ENCODE measurements around the gene EXOC7. TPM values are rescaled to one million over a fixed set of nuclear protein-coding genes. Genes with fewer than 3 reads are reported as not detected.

Gene EXOC7
- total RNA-seq, 1 donor from 2014 or later: 93.3 TPM

DNA sequence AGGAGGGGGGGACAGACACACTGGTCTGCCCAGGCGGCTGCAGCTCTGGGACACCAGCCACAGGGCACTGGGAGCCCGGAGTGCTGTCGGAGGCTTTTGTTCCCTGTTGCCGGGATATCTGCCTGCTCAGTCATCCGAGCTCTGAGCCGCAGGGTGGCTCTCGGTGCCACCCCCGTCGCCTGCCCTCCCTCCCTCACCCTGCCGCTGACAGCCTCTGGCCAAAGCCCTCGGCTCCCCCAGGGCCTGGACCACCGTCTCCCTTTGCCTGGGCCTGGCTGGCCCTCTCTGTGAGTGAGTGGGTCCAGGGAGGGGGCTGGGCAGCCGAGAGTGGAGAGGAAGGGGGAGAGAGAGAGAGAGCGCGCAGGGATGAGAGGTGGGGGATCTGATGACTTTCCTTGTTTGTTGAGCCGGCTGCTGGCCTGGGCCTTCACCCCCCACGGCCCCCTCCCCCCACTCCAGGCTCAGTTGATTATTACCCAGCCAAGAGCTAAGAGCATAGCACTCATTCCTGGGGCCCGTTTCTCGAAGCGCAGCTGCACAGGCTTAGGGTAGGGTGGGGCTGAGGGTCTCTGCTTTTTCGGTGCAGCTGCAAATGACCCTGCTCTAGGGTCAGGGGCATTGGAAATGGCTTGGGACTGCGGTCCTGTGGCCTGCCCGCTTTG lies 34.8 kb upstream of the EXOC7 start:
- DNase-seq: peak; percentile 35

DNA sequence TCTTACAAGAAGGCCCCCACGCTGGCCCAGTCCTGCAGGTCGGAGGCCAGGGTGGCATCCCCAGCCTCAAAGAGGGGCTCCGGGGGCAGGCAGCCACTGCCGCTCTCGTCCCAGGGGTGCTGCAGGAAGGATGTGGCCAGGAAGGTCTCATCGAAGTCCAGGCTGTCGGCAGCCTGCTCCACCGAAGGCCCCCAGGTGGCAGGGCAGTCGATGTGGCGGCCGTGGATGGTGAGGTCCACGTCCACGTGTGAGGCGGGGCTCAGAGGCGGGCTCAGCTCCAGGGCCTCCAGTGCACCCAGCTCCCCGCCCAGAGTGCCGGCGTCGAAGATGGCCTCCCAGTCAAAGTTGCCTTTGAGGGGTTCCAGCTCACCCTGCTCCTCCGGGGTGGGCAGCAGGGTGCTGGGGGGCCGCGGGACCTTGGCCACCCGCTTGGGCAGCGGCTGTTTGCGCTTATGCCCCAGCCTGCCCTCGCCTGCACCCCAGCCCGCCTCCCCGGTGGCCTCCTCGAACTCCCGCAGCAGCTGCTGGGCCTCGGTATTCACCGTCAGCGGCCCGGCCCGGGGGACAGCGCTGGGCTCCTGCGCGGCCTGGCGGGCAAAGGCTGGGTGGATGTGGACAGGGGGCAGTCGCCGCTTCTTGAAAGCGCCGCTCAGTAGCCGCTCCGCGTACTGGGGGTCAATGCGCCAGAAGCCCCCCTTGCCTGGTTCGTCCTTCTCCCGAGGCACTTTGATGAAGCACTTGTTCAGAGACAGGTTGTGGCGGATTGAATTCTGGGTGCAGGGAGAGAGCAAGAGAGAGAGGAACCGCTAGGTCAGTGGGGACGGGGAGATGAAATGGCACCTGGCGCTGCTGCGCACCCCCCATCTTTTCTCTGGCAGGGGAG lies 34.0 kb upstream of the EXOC7 start:
- DNase-seq: no peak

- no peak for DNase-seq
These were observed 33.4 kb upstream of the EXOC7 start for GRCh38 chr17:76137001-76137350.

DNA sequence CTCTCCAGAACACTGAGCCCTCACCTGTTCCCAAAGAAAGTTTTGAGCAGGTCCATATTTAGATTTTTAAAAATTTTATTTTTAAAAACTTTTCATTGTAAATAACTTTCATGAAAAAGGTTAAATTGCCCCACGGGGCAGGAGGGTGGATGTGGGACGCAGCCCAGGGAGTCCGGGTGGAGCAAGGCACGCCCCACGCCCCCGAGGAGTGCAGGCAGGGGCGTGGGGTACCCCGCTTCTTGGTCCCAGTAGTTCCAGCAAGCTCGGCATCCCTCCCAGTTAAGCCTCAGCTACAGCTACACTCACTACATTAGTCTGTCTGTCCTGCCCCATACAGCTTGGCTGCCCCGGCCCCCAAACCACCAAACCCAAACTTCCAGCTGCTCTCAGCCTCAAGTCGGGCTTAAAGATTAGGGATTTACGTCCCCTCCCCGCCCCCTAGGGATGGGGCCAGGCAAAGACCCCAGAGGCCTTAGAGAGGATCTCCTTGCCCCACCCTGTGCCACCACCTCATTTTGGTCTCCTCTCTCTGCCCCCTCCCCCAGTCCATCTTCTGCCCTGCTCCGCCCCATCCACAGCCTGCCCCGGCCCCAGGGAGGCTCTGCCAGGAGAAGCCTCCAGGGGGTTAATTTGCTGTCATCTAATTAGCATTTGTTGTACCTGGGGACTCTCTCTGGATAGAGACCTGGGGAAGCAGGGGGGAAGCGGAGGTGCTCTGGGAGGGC lies 32.9 kb upstream of the EXOC7 start:
- no peak for DNase-seq

DNA sequence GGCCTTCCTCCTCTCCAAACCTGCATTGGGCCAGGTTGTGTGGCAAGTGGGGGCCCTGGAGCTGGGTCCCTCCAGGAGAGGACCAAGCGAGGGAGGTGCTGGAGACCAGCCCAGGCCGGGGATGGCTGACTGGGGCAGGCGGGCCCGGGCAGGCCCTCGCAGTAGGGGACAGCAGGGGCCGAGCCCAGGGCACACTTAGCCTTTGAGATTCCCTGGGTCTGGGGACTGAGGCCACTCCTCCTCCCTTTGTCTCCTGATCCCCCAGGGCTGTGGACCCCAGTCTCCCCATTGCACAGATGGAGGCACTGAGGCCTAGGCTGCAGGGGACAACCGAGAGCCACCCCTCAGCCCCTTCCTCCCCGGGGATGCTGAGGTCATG lies 32.2 kb upstream of the EXOC7 start:
- no peak for DNase-seq

DNA sequence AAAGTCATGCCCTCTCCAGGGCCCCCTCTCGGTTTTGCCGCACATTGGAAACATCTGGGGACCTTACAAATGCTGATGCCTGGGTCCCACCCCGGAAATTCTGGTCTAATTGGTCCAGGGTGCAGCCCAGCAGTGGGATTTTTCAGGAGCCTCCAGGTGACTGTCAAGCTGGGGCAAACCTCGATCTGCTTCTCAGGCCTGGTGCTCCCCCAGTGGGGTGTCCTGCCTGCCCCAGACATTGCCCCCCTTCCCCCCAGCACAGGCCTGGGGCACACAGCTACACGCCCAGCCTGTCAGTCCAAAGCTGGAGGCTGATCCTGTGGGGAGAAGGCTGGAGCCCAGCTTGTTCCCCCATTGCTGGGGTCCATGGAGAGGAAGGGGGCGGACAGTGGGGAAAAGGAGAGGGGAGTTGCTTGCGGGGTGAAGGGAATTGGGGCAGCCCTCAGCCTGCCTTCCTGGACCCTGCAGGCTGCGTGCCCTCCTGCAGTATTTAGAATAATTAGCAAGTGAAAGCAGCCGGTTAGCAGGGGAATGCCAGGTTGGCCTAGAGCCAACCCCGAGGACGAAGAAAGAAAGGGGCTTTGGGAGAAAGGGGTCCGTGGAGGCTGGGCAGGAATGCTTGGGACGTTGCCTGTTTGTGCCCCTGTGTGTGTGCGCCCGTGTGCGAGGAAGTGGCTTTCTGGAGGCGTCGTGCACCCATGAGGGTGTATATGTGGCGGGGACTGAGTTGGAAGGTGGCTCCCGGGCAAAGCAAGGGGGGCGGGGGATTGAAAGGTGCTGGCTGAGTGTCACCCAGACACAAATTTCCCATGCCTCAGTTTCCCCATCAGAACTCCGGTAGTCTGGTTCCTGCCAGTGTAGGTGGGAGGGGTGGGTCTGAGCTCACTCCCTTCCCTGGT lies 31.6 kb upstream of the EXOC7 start:
- no peak for DNase-seq

DNA sequence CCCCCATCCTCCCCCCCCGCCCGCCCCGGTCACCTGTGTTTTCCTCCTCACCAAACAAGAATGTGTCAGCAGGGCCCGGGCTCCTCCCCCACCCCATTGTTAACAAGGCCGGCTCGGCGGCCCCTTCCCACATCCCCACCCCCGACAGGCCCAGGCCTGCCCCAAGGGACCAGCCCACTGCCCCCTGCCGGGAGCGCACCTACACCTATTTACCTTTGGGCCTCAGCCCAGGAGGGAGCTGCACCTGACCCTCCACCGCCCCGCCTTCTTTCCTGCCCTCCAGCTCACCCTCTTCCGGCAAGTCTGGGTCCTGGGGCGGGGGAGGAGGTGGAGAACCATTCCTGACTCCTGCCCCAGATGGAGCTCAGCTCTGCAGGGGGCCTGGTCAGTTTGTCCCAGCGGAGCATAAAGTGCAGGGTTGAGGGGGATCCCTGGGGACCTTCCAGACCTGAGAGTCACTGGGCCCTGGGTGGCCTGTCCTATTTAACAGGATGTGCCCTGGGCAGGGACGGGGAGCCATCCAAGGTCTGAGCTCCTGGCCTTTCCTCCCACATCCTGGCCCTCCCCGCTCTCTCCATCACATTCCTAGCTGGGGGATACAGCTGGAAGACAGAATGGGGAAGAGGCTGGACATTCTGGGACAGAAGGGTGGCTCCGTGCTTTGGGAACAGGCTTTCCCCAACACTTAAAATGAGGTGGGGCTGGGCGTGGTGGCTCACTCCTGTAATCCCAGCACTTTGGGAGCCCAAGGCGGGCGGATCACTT lies 29.2 kb upstream of the EXOC7 start:
- no peak for DNase-seq

DNA sequence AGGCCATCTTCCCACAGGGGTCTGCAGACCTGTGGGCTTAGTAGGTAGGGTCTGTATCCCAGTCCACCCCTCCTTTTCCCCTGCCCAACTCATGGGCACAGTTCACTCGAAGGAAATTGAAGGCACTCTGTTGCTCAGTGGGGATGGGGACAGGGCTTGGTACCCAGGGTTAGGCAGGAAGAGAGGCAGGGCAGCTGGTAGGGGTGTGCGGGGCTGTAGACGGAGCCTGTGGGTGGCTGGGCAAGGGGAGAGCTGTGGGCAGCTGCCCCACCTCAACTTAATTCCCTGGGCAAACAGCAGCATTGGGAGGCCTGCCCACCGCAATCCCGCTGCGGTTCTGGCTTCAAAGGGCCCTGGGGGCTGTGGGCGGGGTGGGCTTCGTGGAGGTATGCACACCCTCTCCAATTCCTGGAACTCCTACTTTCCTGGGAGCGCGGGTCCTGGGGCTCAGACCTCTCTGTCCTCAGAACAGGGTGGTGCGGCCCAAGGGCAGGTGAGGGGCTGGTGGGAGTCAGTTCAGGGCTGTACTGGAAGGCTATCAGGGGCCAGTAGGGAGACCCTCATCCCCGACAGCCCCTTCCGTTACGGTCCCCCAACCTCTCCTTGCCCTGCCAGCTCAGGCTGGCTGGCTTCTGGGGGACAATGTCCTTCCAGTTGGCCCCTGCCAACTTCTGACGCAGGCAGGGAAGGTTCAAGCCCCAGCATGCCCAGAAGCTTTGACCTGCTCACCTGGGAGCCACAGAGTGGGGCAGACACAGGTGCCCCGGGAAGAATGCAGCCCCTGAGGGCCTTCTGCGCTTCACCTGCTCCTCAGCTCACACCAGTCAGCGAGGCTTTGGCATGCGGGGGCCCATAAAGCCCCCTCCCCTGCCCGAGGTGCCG lies 28.3 kb upstream of the EXOC7 start:
- DNase-seq: no peak

DNA sequence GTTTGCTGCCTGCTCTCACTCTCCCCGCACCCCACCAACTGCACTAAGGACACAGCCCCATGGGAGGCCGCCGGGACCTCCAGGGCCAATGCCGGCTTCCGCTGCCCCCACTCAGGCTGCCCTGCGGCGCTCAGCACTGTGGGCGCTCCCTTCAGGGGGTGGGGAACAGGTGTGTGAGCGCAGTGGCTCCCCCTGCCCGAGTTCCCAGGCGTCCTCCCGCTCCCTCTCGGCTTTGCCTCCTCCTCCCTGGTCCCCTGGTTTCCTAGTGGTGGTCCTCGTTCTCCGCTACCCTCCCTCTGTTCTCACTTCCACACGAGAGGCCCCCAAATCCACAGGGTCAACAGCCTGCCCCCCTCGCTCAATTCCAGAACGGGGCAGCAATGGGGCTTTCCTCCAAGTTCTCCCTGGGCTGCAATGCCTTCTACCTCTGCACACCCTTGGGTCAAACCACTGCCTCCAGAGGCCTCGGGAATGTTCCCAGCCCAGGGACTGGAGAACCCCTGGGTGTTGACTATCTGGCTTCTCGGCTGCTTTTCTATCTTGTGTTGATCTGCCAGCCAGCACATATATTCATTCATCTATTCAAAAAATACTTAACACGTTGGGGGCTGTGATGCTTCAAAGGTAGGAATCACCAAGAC lies 27.6 kb upstream of the EXOC7 start:
- DNase-seq: no peak

GRCh38 chr17:76130473-76130872 lies 26.9 kb upstream of the EXOC7 start:
- no peak for DNase-seq

DNA sequence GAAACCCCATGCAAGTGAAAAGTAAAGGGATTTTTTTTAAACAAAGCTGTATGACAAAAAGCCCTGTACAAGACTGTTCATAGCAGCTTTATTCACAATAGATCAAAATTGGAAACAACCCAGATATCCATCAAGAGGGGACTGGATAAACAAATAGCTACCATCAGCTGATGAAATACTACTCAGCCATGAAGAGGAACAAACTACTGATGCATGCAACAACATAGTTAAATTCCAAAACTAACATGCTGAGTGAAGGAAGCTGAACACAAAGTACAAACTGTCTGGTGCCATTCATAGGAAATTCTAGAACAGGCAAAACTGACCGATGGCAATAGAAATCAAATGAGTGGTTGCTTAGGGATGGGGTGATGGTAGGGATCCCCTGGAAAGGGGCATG lies 22.3 kb upstream of the EXOC7 start:
- no peak for DNase-seq

DNA sequence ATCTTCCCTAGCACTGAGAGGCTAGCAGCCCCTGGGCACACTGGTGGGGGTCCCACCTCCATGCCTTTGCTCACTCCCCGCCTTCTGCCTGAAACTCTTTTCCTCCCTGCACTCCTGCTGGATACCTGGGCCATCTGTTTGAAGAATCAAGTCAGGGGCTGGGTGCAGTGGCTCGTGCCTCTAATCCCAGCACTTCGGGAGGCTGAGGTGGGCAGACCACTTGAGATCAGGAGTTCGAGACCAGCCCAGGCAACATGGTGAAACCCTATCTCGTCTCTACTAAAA lies 21.7 kb upstream of the EXOC7 start:
- DNase-seq: no peak

GRCh38 chr17:76124582-76125390 lies 21.2 kb upstream of the EXOC7 start:
- no peak for DNase-seq

- DNase-seq: no peak
These were observed 20.4 kb upstream of the EXOC7 start for GRCh38 chr17:76123749-76124581.

- no peak for DNase-seq
These were observed 19.6 kb upstream of the EXOC7 start for GRCh38 chr17:76123191-76123499.

GRCh38 chr17:76122431-76123190 lies 19.0 kb upstream of the EXOC7 start:
- no peak for DNase-seq

GRCh38 chr17:76121932-76122430 lies 18.4 kb upstream of the EXOC7 start:
- no peak for DNase-seq

DNA sequence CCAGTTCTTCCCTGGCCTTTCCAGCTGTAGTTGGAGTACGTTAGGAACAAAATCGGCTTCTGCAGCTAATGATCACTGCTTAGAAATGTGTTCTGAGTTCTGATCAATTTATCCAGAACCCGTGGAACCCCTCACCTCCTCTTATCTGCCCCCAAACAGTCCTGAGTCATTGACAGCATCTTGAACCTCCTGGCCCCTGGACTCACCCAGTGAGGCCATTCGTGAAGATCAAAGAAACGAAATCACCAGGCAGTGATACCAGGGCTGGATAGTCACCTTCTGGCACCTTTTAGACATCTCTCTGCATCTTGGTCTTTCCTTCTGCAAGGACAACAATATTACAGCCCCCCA lies 17.0 kb upstream of the EXOC7 start:
- DNase-seq: no peak

Data from occipital lobe (tissue), 2 donors.